Measurements from ENCODE around the gene REST.

DNA sequence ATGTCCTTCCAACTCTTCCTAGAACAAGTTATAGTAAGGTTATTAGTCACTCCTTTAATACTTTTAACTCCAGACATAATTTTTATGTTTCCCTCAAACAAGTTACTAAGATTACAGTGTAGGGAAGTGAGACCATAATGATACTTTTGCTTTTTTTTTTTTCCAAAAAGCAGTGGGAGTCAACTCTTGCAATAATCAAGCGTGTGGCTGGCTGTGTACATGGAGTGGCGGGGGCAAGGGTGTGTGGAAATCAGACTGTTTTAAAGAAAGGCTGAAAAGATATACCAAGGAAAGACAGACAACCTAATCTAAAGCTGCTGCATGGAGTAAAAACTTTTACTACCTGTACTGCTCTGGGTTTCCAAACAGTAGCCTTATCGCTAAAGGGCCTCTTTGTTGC lies 65.6 kb downstream of the REST start:
- TF ChIP-seq POLR2A (IDR thresholded peaks at IDR 0.05; ENCODE audit: low read depth, low read length) (no peak), TAF1 (IDR thresholded peaks at IDR 0.05; ENCODE audit: borderline replicate concordance, low read depth, low read length) (no peak), POLR2AphosphoS5 (IDR thresholded peaks at IDR 0.05; ENCODE audit: low read depth, low read length) (no peak)
